SK-N-MC (cell line): ENCODE data around the gene RORC.

Experiments
- EZH2 ChIP-seq: fragments of 200-600 bp; sonication (generic); IDR thresholded peaks from one replicate; pipeline ENCODE4 v1.6.1; 2017; ENCODE audit warnings: antibody characterized with exemption
- FOXP2 ChIP-seq: optimal IDR thresholded peaks from 2 replicates; pipeline ENCODE3; 2011; ENCODE audit warnings: mild to moderate bottlenecking, moderate library complexity; ENCODE audit not compliant: insufficient read depth; ENCODE audit errors: extremely low read length, control extremely low read depth
- POLR2AphosphoS5 ChIP-seq: IDR thresholded peaks from 2 replicates; pipeline ENCODE4 v1.6.1; 2012; ENCODE audit warnings: mild to moderate bottlenecking, low read depth, low read length, borderline replicate concordance

DNA sequence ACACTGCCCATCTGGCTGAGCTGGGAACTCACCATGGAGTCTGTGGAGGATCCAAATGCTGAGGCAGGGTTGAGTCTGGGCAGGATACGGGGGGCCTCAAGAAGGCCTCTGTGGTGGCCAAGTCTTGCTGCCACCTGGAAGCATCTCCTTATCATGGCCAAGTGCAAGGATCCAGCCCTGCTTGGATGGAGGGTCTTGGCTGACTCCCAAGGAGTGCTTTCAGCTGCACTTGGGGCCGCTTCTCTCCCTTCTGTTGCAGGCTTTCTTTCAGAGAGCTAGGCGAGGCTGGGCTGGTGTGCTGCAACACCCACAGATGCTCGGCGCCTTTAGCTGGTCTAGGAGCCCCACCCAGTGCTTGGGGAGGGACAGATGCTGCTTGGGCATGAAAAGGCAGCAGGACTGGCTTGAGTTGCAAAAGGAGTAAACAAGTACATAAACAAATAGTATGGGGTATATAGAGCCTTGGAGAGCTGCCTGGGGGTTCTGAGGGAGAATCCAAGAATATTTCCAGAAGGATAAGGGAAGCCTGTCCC is 21.9 kb upstream of the RORC start, which contains the start of gene THEM5:
- TF ChIP-seq POLR2AphosphoS5 (no peak), EZH2 (no peak), FOXP2 (no peak)
